Measurements from ENCODE around the gene LST1. TPM values are rescaled to one million over a fixed set of nuclear protein-coding genes. Genes with fewer than 3 reads are reported as not detected.
A peak's percentile ranks its signal among the peaks of the same experiment; 100 is the strongest.

Gene LST1
- total RNA-seq, 1 donor from 2014 or later = 1.5 TPM

GRCh38 chr6:31620586-31621319 lies 34.7 kb downstream of the LST1 start, which contains the start of gene PRRC2A:
TSS of gene PRRC2A (plus strand) at chr6:31620715. CDS start at chr6:31622790, 2,075 bp downstream.
- DNase-seq = peak; percentile 90

GRCh38 chr6:31621320-31621939 lies 35.4 kb downstream of the LST1 start:
- DNase-seq = peak; percentile 21

DNA sequence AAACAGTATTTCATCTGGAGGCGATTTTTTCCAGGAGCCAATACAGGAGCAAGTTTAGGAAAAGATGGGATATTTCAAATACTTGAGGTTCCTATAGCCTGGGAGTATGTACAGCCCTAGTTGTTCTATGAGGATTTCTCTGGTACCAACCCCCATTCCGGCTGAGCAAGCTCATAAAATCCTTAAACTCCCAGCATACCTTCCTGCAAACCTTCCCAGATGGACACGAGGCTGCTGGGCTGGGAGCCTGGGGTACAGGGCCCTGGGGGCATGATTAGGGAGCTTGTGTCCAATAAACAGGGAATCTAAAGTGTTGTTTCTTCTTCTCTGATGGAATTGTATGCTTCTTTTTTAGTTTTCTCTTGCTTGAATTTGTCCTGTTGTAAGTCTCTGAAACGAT lies 35.9 kb downstream of the LST1 start:
- DNase-seq = no peak

DNA sequence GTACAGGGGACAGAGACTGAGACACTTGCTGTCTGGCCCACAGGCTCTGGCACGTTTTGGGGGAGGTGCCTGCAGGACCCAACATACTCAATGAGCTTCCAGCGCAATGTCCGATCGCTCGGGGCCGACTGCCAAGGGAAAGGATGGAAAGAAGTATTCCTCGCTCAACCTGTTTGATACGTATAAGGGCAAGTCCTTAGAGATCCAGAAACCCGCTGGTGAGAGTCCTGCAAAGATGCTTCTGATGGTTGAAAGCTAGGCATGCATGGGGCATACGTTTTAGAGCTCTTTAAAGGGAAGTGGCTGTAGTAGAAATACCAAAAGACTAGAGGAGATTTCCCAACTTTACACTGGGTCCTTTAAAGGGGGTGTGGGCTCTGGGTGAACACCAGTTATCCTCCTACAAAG lies 36.6 kb downstream of the LST1 start:
- DNase-seq = no peak

- no peak for DNase-seq
Observed at GRCh38 chr6:31624070-31624469, 38.0 kb downstream of the LST1 start.

GRCh38 chr6:31626952-31627351 lies 40.9 kb downstream of the LST1 start:
- DNase-seq = no peak

DNA sequence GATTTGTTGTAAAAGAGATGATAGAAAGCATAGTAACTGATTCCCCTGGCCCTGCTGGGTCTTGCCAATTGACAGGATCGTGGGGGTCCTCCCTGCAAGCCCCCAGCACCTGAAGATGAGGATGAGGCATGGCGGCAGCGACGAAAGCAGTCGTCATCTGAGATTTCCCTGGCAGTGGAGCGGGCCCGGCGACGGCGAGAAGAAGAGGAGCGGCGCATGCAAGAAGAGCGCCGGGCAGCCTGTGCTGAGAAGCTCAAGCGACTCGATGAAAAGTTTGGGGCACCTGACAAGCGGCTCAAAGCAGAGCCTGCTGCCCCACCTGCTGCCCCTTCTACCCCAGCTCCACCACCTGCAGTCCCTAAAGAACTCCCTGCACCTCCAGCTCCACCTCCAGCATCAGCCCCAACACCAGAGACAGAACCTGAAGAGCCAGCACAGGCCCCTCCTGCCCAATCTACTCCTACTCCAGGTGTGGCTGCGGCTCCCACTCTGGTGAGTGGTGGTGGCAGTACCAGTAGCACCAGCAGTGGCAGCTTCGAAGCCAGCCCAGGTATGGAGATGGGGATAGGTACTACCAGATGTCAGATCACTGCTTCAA lies 41.7 kb downstream of the LST1 start:
- no peak for DNase-seq

GRCh38 chr6:31629014-31629413 lies 42.9 kb downstream of the LST1 start:
- no peak for DNase-seq

- DNase-seq = no peak
Observed at GRCh38 chr6:31630177-31630934, 44.3 kb downstream of the LST1 start.

- DNase-seq = no peak
Observed at GRCh38 chr6:31631209-31631608, 45.1 kb downstream of the LST1 start.

DNA sequence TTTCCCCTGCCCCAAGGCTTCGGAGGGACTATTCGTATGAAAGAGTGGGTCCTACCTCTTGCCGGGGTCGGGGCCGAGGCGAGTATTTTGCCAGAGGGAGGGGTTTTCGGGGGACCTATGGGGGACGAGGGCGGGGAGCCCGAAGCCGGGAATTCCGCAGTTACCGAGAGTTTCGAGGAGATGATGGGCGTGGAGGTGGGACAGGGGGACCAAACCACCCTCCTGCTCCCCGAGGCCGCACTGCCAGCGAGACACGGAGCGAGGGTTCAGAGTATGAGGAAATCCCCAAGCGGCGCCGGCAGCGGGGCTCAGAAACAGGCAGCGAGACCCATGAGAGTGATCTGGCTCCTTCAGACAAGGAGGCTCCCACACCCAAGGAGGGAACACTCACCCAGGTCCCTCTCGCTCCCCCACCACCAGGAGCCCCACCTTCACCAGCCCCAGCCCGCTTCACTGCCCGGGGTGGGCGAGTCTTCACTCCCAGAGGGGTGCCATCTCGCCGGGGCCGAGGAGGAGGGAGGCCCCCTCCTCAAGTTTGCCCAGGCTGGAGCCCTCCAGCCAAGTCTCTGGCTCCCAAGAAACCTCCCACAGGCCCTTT lies 45.7 kb downstream of the LST1 start:
- DNase-seq = no peak

DNA sequence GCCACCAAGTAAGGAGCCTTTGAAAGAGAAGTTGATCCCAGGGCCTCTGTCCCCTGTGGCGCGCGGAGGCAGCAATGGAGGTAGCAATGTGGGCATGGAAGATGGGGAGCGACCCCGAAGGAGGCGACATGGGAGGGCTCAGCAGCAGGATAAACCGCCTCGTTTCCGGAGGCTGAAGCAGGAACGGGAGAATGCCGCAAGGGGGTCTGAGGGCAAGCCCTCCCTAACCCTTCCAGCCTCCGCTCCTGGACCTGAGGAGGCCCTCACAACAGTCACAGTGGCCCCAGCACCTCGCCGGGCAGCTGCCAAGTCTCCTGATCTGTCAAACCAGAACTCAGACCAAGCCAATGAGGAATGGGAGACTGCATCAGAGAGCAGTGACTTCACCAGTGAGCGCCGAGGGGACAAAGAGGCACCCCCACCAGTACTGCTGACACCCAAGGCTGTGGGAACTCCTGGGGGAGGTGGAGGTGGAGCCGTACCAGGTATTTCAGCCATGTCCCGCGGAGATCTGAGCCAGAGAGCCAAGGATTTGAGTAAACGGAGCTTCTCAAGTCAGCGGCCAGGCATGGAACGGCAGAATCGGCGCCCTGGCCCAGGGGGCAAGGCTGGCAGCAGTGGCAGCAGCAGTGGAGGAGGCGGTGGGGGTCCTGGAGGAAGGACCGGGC lies 46.3 kb downstream of the LST1 start:
- DNase-seq = no peak

GRCh38 chr6:31633447-31633846 lies 47.4 kb downstream of the LST1 start:
- DNase-seq = no peak

DNA sequence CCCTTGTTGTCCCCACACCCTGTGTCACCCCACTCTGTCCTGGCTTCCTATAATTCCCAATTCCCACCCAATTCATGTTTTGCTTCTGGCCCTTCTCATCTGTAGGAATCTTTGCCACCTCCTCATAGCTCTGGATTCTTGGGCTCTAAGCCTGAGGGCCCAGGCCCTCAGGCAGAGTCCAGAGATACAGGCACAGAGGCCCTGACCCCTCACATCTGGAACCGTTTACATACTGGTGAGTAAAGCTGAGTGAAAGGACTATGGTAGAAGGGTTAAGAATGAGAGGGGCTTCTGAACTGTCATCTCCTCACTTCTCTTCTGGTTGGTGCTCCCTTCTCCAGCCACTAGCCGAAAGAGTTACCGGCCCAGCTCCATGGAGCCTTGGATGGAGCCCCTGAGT lies 48.1 kb downstream of the LST1 start:
- DNase-seq = no peak

DNA sequence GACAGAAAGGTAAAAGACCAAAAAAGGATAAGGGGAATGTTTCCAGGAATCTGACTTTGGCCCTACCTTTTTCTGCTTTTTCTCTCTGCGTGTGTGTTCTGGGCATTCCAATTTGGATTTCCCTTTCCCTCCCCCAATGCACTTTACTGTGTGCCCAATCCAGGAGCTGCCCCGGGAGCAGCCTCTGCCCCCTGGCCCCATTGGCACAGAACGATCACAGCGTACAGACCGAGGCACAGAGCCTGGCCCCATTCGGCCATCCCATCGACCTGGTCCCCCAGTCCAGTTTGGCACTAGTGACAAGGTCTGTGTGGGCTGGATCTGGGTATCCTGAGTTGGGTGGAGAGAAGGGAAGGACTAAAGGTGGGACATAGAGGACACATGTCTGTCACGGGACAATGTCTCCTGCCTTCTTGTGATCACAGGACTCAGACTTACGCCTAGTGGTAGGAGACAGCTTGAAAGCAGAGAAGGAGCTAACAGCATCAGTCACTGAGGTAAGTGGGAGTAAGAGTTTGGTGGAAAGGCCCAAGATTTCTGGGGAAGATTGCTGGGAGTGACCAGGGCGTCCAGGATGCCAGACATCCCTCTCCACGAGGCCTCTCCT lies 49.0 kb downstream of the LST1 start:
- DNase-seq = no peak

DNA sequence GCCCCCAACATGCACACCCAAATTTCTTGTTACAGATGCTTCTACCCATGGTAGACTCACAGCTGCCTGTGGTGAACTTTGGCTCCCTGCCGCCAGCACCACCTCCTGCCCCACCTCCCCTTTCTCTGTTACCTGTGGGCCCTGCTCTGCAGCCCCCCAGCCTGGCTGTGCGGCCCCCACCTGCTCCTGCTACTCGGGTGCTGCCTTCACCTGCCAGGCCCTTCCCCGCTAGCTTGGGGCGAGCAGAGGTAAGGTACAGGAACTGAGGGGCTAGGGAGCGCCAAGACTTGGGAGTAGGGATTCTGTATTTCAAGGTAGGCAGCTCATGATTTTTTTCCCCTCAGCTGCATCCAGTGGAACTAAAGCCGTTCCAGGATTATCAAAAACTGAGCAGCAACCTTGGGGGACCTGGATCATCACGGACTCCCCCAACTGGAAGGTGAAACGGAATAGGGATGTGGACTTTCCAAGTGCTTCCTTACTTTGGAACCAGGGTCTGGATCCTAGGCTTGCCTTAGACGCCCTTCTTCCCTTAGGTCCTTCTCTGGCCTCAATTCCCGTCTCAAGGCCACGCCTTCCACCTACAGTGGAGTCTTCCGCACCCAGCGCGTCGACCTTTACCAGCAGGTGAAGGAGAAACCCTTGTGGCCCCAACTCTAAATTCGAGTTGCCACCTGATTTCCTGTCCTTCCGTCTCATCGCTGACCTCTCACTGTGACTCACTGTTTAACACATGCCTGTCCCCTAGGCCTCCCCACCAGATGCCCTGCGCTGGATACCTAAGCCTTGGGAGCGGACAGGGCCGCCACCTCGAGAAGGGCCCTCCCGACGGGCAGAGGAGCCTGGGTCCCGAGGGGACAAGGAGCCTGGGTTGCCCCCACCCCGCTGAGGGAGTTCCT lies 50.9 kb downstream of the LST1 start:
- DNase-seq = no peak

Measured in tongue (tissue), 2 donors.